Hematopoietic multipotent progenitor cell (in vitro differentiated cells): Measurements from ENCODE around the gene CDC42SE2. TPM values are rescaled to one million over a fixed set of nuclear protein-coding genes. Genes with fewer than 3 reads are reported as not detected.
A peak's percentile ranks its signal among the peaks of the same experiment; 100 is the strongest.

ENCODE experiments used
- DNase-seq, 3 donors: peaks; one replicate each; pipeline ENCODE4 v3.0.0-alpha.2; 2011 to 2015; ENCODE audit warnings: low read depth in 2 of 3, low spot score in 2 of 3
- small RNA-seq: library from RNA; depleted of rRNA; stranded (forward); fragments of <200 nt; gene quantifications from one replicate; pipeline ENCODE3, GENCODE V24; 2012
- total RNA-seq: library from RNA; depleted of rRNA; stranded (reverse); fragments of >200 nt; gene quantifications from one replicate; pipeline ENCODE4 v1.2.3, GENCODE V29; 2012

CDC42SE2 gene
- total RNA-seq, 1 donor, result 71.4 TPM

GRCh38 chr5:131423056-131423455 is 159.2 kb downstream of the CDC42SE2 start:
- DNase-seq, result peak in 2 of 3 donors; percentile 21 to 30

GRCh38 chr5:131426011-131426410 is 162.2 kb downstream of the CDC42SE2 start:
- no peak for DNase-seq

- no peak for DNase-seq
Measured at GRCh38 chr5:131430794-131431193, 166.9 kb downstream of the CDC42SE2 start.

- DNase-seq, result peak in 1 of 3 donors; percentile 23
Measured at GRCh38 chr5:131431794-131432193, 167.9 kb downstream of the CDC42SE2 start.

GRCh38 chr5:131433109-131433508 is 169.3 kb downstream of the CDC42SE2 start:
- DNase-seq, result no peak

- no peak for DNase-seq
Measured at GRCh38 chr5:131436081-131436480, 172.2 kb downstream of the CDC42SE2 start.

- no peak for DNase-seq
Measured at GRCh38 chr5:131441184-131441583, 177.3 kb downstream of the CDC42SE2 start.

Small RNA genes within 50 kb of the gene (small RNA-seq; reads per million reads assigned to genes)
- gene AC004777.1 (not detected), gene RF02271 (not detected)

Other genes starting within 250 kb of the CDC42SE2 start
- gene HINT1, start 98.8 kb upstream of the CDC42SE2 start, total RNA-seq, result 301 TPM
- gene LYRM7, start 93.1 kb upstream of the CDC42SE2 start, total RNA-seq, result 3.0 TPM